HG03175 (cell line): ENCODE data around the gene BUB3.
A peak's percentile ranks its signal among the peaks of the same experiment; 100 is the strongest.
"Not testable (repeated sequence)": the region's sequence is repeated elsewhere in the genome, so short reads cannot be mapped to it uniquely, and the experiment has no call there.

Experiments
- ATAC-seq: cut with Tn5 transposase; IDR thresholded peaks from one replicate; pipeline ENCODE4 v1.9.1; 2021; ENCODE audit warnings: mild to moderate bottlenecking, moderate library complexity; ENCODE audit not compliant: unreplicated experiment

BUB3 gene

DNA sequence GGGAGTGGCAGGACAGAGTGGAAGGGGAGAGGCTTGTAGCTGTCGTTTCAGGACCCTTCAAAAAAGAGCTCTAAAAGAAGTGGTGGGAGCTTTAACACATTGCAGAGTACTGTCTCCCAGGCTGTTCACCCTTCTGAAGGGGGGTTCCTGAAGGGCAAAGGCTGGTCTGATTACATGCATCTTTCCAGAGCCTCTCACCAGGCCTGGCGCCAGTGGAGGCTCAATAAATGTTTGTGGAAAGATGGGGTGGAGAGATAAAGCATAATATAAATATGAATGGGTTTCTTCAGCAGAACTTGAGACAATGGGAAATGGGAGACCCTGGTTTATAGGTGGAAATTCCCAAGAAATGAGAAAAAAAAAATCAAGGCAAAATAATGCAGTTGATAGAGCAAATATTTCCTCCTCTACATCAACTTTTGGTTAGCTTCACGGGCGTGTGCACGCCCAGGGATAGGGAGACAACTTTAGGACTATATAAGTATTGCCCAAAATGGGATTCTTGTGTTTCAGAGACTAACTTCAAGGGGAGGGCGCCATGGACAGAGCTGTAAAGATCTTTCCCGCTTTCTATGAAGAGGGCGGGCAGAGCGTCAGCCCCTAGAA is 613 bp upstream of the BUB3 start:
- ATAC-seq: no peak

DNA sequence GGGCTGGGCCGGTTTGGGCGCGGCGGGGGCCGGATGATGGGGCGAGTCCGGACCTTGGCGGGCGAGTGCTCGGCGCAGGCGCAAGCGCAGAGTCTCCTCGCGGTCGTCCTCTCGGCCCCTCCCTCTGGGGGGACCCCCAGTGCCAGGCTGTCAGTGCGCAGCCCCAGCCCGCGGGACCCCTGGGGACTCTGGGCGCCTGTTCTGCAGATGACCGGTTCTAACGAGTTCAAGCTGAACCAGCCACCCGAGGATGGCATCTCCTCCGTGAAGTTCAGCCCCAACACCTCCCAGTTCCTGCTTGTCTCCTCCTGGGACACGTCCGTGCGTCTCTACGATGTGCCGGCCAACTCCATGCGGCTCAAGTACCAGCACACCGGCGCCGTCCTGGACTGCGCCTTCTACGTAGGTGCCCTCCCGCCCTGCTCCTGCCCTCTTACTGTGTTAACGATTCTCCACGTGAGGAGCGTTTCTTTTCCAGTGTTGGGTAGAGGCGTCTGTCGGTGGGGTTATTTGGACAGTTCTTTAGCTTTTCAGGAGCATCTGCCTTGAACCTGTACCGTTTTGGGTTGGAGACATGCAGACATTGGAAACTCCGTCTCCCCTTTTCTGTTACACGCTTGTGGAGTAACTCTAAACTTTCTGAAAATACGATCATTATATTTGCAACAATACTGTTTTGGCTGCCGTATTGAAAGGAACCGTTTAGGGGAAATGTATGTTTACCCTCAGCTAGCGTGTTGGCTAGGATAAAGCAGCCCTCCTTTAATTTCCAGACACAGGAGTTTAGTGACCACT is 706 bp downstream of the BUB3 start:
- ATAC-seq: peak; percentile 56

DNA sequence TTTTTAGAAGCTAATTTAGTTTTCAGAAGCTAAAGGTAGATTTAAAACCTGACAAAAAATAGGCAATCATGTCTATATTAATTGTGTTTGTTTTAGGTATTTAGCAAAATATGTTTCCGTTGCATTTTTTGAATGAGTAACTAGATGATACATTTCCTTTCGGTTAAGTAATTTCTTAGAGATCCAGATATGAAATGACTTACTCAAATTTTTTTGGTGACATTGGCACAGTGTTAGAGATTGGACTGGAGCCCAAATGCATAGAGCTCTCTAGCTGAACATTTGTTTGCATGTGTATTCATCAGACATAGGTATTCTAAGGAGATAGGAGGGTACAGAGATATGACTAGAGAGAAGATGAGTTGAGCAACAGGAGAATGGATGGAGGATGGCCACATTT is 1.9 kb downstream of the BUB3 start:
- ATAC-seq: no peak

DNA sequence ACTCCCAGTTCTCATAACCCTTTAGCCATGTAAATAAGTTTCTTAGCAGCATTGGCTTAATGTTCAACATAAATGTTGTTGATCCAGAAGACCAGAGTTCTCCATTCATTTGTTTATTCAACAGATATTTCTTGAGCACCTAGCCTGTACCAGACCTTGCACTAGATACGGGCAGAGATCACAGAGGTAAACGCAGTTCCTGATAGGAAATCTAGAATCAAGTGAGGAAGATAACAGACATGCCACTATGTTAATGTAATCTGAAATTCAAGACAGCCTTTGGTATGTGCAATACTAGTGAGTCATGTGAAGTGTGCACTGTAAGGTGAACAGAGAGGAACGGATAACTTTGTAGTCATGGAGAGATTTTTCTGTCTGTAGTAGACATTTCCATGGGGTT is 3.0 kb downstream of the BUB3 start:
- no peak for ATAC-seq

DNA sequence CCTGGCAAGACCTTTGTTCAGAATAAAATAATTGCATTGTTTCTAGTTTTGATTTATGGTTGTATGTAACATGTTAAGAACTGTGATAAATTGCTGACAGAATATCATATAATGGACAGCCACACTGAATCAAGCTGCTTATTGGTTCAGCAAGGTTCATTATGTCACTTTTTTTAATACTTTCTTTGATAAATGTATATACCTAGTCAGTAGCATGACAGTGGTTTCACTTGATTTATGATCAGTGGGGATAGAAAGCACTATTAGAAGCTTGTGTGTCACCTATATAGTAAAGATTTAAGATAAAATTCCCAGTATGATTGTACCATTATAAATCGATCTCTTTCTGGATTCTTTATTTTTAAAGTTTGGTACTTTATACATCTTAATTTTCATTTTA is 4.5 kb downstream of the BUB3 start:
- ATAC-seq: no peak

DNA sequence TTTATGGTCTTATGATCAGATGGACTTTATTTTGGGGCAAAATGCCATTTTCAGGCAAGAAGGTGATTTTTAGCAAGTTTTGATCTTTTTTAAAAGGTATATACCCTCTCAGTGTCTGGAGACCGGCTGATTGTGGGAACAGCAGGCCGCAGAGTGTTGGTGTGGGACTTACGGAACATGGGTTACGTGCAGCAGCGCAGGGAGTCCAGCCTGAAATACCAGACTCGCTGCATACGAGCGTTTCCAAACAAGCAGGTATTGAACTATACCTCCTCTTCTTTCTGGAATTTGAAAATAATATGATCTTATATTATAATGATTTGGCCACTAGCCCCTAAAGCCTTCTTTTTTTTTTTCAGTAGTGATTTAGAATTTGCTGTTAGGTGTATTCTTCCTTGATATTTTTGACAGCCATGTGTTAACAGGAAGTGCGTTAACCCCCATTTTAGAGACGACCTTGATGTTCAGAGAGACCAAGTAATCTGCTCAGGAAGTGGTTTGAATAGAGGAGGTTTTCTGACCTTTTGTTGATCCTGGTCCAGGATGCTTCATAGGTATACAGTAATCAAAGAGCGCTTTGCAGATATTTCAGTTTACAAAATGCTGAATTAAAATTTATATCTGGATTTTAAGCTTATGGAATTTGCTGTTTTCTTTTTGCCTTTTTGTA is 6.2 kb downstream of the BUB3 start:
- no peak for ATAC-seq

DNA sequence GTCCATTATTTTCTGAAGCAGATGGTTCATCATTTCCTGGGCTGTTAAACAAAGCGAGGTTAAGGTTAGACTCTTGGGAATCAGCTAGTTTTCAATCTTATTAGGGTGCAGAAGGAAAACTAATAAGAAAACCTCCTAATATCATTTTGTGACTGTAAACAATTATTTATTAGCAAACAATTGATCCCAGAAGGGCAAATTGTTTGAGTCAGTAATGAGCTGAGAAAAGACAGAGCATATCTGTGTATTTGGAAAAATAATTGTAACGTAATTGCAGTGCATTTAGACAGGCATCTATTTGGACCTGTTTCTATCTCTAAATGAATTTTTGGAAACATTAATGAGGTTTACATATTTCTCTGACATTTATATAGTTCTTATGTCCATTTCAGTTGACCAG is 10.1 kb downstream of the BUB3 start:
- ATAC-seq: no peak

DNA sequence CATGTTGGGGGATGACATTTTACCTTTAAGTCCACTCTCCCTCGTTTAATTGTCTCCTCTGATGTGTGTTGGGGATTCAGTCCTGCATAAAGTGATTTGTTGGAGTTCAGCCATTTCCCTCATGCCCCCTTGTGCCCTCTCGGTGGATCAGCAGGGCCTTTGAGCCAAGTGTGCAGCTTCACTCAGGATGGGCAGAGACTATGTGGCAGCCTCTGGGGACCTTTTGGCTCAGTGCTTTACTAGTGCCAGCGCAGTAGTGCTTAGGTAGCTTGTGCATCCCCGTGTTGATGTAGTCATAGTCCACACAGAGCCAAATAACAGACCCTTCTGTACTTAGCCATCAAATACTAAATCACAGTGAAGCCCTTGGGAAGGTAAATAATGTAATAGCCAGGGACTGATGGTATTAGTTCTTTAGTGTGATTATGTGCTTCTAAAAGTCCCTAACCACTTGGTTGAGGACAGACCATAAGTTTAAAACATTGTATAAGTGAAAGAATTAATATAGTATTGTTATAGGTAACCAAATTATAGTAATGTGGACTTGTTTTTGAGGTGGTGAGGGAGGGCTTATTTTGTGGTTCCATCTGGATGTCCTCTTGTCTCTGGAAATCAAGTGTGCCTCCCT is 11.4 kb downstream of the BUB3 start:
- no peak for ATAC-seq

DNA sequence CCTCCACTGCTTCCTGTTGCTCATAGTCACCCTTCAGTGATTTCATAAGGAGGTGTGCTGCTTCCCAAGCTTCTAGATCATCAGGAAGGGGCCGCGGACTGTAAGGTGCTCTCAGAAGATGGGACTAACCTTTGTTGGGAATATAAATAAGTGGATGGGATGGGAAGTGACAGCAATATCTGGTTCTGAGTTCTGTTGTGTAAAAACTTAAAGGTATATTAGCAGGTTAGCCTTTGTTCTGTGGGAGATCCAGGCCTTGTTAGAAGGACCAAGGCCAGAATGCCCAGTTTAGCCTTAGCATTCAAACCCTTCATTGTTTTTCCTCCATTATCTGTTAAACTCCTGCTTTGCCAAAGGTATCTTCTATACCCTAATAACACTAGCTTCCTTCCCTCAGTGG is 12.4 kb downstream of the BUB3 start:
- ATAC-seq: no peak

DNA sequence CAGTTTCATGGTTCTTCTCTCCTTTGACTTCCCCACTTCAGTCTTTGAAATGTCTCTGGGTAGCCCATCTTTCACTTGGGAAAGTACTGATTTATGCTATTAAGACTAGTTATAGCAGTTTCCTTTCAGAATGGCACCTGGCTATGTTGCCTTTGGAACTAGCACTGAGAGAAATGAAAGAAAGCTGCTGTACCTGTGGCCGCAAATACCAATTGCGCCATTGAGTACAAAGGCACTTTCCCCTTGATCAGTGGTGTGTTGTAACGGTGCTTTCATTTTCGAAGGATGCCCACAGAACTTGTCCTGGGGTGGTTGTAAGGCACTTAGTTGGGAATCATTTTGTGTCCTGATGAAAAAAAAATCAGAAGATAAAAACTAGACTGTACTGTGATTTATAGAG is 16.8 kb downstream of the BUB3 start:
- no peak for ATAC-seq

DNA sequence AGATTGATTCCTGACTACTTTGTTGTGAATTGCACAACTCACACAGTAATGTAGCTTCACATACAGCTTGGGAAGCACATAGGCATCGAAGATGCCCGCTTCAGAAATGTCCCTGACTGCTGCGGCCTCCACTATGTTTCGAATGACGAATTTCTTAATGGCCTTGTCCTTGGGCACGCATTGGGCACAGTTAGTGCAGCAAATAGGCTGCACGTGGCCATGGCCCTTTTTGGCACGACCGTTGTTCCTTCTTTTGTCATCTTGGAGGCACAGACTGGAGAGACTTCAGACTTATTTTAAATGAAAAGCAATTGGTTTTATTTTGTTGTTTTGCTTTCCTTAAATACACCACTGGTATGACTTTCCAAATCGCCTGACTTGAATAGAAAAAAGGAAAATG is 17.4 kb downstream of the BUB3 start:
- ATAC-seq: not testable (repeated sequence)

DNA sequence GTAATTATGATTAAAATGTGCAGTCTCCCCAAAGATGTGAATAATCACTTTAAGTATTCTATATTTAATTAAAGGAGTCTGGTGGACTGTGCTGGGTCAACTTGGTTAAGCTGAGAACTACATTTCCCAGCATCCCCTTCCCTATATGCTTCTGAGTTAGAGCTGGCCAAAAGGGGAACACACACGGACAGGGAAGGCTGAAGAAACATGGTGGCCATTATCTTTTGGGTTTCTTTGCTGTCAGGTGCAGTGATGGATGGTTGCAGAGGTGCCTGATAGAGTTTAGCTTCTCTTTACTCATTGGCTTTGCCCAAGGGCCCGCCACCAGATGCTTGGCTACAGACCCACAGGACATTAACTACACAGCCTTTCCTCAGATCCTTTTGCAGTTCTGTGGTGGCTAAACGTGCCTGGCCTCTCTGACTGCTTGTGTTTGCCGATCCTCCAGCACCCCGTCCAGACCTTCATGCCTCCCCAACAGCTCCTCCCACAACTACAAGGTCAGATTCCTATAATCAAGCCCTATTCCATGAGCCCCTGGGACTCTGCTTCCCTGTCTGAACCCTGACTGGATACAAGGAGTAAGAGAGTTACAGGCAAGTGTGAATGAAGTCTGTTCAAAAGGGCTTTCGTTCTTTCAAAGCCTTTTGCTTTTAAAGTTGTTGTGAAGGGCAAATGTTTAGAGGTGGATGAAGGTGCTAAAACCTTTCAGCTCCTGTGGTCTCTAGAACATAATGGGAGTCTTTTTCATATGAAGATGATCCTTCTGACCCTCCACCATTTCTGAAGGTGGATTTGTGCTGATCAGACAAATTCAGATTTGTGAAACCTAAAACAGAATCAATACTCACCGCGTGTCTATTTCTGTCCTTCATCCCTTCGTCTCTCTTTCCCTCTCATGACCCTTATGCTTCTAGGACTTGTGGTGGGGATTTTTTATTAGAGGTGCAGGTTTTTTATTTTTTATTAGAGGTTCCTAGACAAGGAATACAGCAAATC is 21.5 kb downstream of the BUB3 start:
- ATAC-seq: no peak

DNA sequence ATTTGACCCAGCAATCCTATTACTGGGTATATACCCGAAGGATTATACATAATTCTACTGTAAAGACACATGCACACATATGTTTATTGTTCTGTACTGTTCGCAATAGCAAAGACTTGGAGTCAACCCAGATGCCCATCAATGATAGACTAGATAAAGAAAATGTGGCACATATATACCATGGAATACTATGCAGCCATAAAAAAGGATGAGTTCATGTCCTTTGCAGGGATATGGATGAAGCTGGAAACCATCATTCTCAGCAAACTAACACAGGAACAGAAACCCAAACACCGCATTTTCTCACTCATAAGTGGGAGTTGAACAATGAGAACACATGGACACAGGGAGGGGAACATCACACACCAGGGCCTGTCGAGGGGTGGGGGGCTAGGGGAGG is 24.2 kb downstream of the BUB3 start:
- ATAC-seq: not testable (repeated sequence)

DNA sequence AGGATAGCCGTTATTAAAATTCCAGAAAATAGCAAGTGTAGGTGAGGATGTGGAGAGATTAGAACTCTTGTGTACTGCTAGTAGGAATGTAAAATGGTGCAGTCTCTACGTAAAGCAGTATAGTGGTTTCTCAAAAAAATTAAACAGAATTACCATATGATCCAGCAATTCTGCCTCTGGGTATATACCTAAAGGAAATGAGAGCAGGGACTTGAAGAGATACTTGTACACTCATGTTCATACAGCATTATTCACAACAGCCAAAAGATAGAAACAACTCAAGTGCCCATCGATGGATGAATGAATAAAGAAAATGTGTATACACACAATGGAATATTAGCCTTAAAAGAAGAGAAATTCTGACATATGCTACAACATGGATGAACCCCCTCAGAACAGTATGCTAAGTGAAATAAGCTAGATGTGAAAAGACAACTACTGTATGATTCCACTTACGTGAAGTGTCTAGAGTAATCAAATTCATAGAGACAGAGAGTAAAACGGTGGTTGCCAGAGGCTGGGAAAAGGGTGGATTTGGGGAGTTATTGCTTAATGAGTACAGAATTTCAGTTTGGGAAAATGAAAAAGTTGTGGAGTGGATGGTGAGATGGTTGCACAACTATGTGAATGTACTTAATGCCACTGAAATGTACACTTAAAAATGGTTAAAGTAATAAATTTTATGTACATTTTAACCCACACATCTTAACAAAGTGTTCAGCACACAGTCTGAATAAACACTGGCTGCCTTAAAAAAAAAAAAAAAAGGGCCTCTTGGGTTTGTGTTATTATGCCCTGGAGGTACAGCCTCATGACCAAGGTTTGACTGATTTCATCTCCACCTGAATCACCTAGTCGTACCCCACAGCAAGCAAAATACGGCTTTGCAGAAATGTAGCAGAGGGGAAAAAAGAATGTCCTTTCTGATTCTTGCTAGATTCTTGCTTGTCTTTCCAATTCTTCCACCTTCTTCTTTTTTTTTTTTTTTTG is 26.2 kb downstream of the BUB3 start:
- no peak for ATAC-seq

DNA sequence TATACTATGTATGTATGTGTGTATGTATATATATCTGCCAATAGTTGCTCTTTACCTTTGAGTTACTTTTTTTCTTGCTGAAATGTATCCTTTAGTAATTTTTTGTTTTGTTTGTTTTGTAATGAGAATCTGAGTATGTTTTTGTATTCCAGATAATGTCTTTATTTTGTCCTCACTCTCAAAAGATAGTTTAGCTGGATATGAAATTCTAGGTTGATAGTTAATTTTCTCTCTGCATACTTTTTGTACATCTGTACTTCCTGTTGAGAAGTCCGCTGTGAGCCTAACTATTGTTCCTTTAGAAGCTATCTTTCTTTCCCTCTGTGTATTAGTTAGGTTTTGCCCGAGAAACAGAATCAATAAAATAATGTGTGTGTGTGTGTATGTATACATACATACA is 29.5 kb downstream of the BUB3 start:
- ATAC-seq: no peak

DNA sequence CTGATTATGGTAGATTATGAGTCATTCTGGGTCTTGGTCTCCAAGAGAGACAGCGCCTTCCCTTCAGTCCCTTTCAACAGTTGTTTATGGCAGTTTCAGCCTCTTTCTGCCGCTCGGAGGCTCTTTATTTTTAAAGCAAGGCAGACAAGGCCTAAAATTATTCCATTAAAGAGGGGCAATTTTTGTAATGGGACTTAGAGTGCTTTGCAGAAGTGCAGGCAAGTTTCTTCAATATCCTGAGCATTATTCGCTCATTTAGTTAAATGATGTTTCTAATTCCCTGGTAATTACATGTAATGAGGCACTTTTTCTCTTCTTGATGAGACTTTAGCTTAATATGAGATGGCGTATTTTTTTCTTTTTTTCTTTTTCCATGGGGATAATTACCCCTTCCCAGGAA is 33.6 kb downstream of the BUB3 start:
- ATAC-seq: no peak

DNA sequence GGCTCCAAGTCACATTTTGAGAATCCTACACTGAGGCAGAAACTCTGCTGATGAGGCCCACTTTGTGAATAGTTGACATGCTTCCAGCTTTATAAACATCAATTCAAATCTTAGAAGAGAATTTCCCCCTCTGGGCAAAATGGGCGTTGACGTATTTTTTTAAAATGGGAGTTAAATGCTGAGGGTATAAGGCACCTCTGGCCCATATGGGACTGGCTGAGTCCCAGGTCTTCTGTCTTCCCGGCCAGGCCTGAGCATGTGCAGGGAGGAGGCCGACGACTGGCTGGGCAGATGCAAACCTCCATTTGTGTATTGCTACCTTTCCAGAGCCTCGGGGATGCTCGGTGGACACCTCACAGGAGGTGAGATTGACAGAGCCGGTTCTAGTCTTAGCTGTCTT is 37.7 kb downstream of the BUB3 start:
- no peak for ATAC-seq

DNA sequence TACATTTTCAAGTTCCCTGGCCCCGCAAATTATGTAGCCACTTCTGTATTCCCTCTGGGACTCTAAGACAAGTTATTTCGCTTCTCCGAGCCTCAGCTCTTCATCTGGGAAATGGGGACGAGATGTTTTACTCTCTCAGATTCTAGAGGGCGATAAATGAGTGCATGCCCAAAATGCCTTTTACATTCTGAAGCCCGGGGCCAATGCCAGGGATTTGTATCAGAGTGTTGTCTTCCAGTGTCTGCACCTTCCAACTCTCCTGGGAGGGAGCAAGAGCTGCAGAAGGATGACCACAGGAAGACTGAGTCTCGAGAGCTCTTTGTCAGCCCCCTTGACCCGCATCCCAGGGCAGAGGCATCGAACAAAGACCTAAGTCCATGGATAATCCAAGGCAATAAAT is 39.9 kb downstream of the BUB3 start:
- ATAC-seq: no peak

DNA sequence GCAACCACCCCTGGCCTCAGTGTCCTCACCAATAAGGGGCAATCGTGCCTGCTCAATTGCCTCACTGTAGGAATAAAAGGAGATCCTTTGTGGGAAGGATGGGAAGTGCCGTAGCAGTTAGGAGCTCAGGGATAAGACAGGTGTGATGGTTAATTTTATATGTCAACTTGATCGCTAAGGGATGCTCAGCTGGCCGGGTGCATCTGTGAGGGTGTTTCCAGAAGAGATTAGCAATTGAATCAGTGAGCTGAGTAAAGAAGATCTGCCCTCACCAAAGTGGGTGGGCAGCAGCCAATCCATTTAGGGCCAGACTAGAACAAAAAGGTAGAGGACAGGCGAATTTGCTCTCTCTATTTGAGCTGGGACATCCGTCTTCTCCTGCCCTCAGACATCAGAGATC is 46.3 kb downstream of the BUB3 start:
- no peak for ATAC-seq
